ENCODE measurements around the gene SMTNL2. TPM values are rescaled to one million over a fixed set of nuclear protein-coding genes. Genes with fewer than 3 reads are reported as not detected.
"Not testable (repeated sequence)": the region's sequence is repeated elsewhere in the genome, so short reads cannot be mapped to it uniquely, and the experiment has no call there.

SMTNL2 gene
- total RNA-seq, 6 experiments from 2014 or later, result 0.12 to 0.25 (median 0.14) TPM; not detected in 3

DNA sequence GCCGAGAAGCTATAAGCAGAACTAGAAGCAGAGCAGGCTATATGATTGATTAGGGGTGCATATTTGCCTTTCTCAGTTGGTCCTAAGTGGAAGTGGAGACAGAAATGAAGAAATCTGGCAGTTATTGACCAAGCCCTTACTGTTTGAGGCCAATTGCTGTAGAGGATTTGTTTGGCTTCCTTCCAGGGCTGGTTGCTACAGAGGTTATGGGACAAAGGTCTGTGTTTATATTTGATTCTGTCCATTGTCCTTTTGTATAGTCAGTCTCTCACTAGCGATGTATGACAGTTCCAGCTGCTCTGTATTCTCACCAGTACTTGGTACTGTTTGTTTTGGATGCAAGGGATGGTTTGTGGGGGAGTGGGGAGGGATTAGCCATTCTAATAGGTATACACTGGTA lies 64.4 kb downstream of the SMTNL2 start:
- H3K4me3 ChIP-seq, result no peak overlapping the region
- 11% methylated on average over 2 of the region's 2 CpGs for WGBS (ENCODE audit: insufficient coverage, low coverage, low lambda C conversion rate, missing lambda C conversion rate)
- intact Hi-C loops (cut with DNase I), result no loop called here
- no peaks in the 10 kb centered on the region for H3K9me3 ChIP-seq
- no peak overlapping the region for H3K27ac ChIP-seq
- ATAC-seq, result peak; percentile 93 to 95 (median 94)
- TF ChIP-seq, protein P1, sequence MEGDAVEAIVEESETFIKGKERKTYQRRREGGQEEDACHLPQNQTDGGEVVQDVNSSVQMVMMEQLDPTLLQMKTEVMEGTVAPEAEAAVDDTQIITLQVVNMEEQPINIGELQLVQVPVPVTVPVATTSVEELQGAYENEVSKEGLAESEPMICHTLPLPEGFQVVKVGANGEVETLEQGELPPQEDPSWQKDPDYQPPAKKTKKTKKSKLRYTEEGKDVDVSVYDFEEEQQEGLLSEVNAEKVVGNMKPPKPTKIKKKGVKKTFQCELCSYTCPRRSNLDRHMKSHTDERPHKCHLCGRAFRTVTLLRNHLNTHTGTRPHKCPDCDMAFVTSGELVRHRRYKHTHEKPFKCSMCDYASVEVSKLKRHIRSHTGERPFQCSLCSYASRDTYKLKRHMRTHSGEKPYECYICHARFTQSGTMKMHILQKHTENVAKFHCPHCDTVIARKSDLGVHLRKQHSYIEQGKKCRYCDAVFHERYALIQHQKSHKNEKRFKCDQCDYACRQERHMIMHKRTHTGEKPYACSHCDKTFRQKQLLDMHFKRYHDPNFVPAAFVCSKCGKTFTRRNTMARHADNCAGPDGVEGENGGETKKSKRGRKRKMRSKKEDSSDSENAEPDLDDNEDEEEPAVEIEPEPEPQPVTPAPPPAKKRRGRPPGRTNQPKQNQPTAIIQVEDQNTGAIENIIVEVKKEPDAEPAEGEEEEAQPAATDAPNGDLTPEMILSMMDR (IDR thresholded peaks at IDR 0.05), result no peak
- no peak for TF ChIP-seq POLR2A (IDR thresholded peaks at IDR 0.05)
- H3K4me1 ChIP-seq, result peaks cover 0 to 21% (median 8%) of the 10 kb centered on the region in 4 donors
- DNase-seq, result peak in 1 of 3 donors; percentile 83
- H3K27me3 ChIP-seq, result no peaks in the 10 kb centered on the region
- H3K36me3 ChIP-seq, result no peaks in the 10 kb centered on the region

DNA sequence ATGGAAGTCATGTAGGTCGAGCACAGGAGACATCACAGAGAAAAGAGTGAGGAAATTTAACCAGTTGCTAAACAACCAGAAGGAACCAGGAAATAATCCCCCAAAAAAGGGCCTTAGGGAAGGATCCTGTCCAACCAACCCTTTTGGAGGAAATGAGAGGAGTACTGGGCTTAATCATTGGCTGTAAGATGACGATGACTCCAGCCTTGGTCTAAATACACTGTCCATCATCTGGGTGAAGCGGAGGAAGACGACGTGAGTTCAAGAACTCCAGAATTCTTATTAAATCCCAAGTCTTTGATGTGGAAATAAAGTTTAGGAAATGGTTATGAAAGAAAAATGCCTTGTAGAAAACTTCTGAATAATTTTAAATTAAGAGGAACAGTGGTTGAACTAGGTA lies 68.7 kb downstream of the SMTNL2 start:
- TF ChIP-seq, protein P1 (IDR thresholded peaks at IDR 0.05), result no peak
- TF ChIP-seq POLR2A (IDR thresholded peaks at IDR 0.05), result no peak
- Histone ChIP-seq H3K9me3 (no peaks in the 10 kb centered on the region), H3K4me3 (no peak overlapping the region), H3K36me3 (no peaks in the 10 kb centered on the region), H3K27me3 (no peaks in the 10 kb centered on the region), H3K4me1 (peaks cover 0 to 16% (median 7%) of the 10 kb centered on the region in 4 donors), H3K27ac (no peak overlapping the region)
- WGBS (ENCODE audit: insufficient coverage, low coverage, low lambda C conversion rate, missing lambda C conversion rate), result 88% methylated on average over 5 of the region's 5 CpGs
- DNase-seq (no peak), ATAC-seq (no peak)
- intact Hi-C loops (cut with DNase I), result no loop called here

DNA sequence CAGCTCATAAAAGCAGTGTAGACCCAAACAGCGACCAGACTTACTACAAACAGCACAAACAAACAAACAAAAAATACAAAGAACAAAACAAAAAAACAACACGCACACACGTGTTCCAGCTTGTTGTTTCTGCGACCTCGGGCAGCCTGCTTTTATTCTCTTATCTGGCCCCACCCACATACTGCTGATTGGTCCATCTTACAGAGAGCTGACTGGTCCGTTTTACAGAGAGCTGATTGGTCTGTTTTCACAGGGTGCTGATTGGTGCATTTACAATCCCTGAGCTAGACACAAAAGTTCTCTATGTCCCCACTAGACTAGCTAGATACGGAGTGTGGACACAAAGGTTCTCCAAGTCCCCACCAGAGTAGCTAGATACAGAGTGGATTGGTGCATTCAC lies 71.6 kb downstream of the SMTNL2 start:
- H3K9me3 ChIP-seq; ATAC-seq; H3K27ac ChIP-seq; intact Hi-C loops (cut with DNase I); H3K27me3 ChIP-seq; H3K4me1 ChIP-seq; DNase-seq; H3K36me3 ChIP-seq; H3K4me3 ChIP-seq: not testable (repeated sequence)
- 95% methylated on average over 6 of the region's 7 CpGs for WGBS (ENCODE audit: insufficient coverage, low coverage, low lambda C conversion rate, missing lambda C conversion rate)

DNA sequence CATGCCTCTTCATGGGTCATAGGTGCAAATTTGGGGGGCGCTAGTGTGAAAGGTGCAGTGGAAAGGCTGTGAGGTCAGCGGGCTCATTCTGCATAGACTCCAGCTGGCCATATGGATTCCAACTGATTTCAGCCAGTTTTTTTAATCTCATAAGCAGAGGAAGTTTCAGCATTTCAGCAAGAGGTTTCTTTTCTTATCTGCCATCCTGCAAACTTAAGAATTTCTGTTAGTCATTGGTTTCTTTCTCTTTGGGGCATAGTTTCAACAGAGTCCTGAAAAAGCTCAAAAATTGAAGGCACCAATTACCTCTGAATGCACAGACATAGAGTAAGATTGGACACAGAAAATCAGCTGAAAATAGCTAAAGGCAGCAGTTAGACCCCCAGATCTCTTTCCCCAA lies 73.3 kb downstream of the SMTNL2 start:
- H3K36me3 ChIP-seq, result no peaks in the 10 kb centered on the region
- no peaks in the 10 kb centered on the region for H3K27me3 ChIP-seq
- H3K9me3 ChIP-seq, result no peaks in the 10 kb centered on the region
- intact Hi-C loops (cut with DNase I), result no loop called here
- H3K27ac ChIP-seq, result no peak overlapping the region
- no peaks in the 10 kb centered on the region for H3K4me1 ChIP-seq
- TF ChIP-seq, protein P1 (IDR thresholded peaks at IDR 0.05), result no peak
- no peak for TF ChIP-seq POLR2A (IDR thresholded peaks at IDR 0.05)
- 79% methylated on average over 2 of the region's 2 CpGs for WGBS (ENCODE audit: insufficient coverage, low coverage, low lambda C conversion rate, missing lambda C conversion rate)
- H3K4me3 ChIP-seq, result no peak overlapping the region
- no peak for DNase-seq
- no peak for ATAC-seq

Small RNAs within 50 kb of the gene (small RNA-seq; reads per million reads assigned to genes)
- gene RNU6-955P, result 0 reads per million in 2 experiments

Other genes starting within 250 kb of the SMTNL2 start
- 10 to 100 TPM; 30.3 to 45.5 (median 38.8) TPM for gene UBE2G1, start 217.9 kb upstream of the SMTNL2 start, total RNA-seq
- gene SPNS3, start 150.6 kb upstream of the SMTNL2 start, total RNA-seq, result not detected
- 10 to 100 TPM in 1 of 6 experiments, 1 to 10 TPM in 5; 3.0 to 12.4 (median 7.3) TPM for gene SPNS2, start 85.6 kb upstream of the SMTNL2 start, total RNA-seq
- gene MYBBP1A, start 29.1 kb upstream of the SMTNL2 start, total RNA-seq, result 10 to 100 TPM; 16.3 to 32.0 (median 23.7) TPM
- gene GGT6, start 24.0 kb upstream of the SMTNL2 start, total RNA-seq, result under 1 TPM; 0.09 to 0.92 (median 0.27) TPM
- gene ALOX15, start 57.1 kb downstream of the SMTNL2 start, total RNA-seq, result under 1 TPM in 4 of 6 experiments, not detected in 2; 0.09 to 0.53 (median 0.28) TPM
- 10 to 100 TPM; 11.5 to 22.2 (median 16.1) TPM for gene PELP1, start 119.6 kb downstream of the SMTNL2 start, total RNA-seq
- 10 to 100 TPM; 18.2 to 38.6 (median 23.9) TPM for gene ARRB2, start 126.1 kb downstream of the SMTNL2 start, total RNA-seq
- 10 to 100 TPM in 5 of 6 experiments, 1 to 10 TPM in 1; 10.0 to 21.1 (median 16.2) TPM for gene MED11, start 146.9 kb downstream of the SMTNL2 start, total RNA-seq
- gene ZMYND15, start 155.3 kb downstream of the SMTNL2 start, total RNA-seq, result 1 to 10 TPM in 5 of 6 experiments, under 1 TPM in 1; 0.70 to 6.5 (median 1.9) TPM
- 10 to 100 TPM; 13.3 to 69.6 (median 31.3) TPM for gene CXCL16, start 155.4 kb downstream of the SMTNL2 start, total RNA-seq
- gene TM4SF5, start 187.4 kb downstream of the SMTNL2 start, total RNA-seq, result 100 to 1,000 TPM in 3 of 6 experiments, 10 to 100 TPM in 3; 67.1 to 215 (median 112) TPM
- gene VMO1, start 201.8 kb downstream of the SMTNL2 start, total RNA-seq, result 10 to 100 TPM in 1 of 6 experiments, 1 to 10 TPM in 5; 3.5 to 12.3 (median 5.2) TPM
- gene GLTPD2, start 204.4 kb downstream of the SMTNL2 start, total RNA-seq, result 10 to 100 TPM; 20.6 to 97.4 (median 60.9) TPM
- gene PSMB6, start 211.6 kb downstream of the SMTNL2 start, total RNA-seq, result 100 to 1,000 TPM in 2 of 6 experiments, 10 to 100 TPM in 4; 68.8 to 136 (median 75.7) TPM
- gene PLD2, start 222.6 kb downstream of the SMTNL2 start, total RNA-seq, result 10 to 100 TPM in 3 of 6 experiments, 1 to 10 TPM in 3; 8.2 to 27.3 (median 10.8) TPM
- 10 to 100 TPM; 20.3 to 42.5 (median 28.0) TPM for gene MINK1, start 248.8 kb downstream of the SMTNL2 start, total RNA-seq

Measured in right lobe of liver (tissue), 6 donors.